Duodenal mucosa (tissue), 2 donors: ENCODE measurements around the gene COL9A2.

ENCODE experiments used
- H3K27ac ChIP-seq: one replicate; pipeline ENCODE4 v1.7.0; 2013; ENCODE audit warnings: low read depth, low read length
- H3K27me3 ChIP-seq, 2 donors: one replicate each; pipeline ENCODE4 v1.7.0; 2013; ENCODE audit warnings: low read length in 2 of 2, control low read depth in 1 of 2; ENCODE audit not compliant: insufficient read depth in 2 of 2, control insufficient read depth in 1 of 2
- H3K36me3 ChIP-seq, 2 donors: one replicate each; pipeline ENCODE4 v1.7.0; 2013; ENCODE audit warnings: low read length in 2 of 2, control low read depth in 1 of 2; ENCODE audit not compliant: insufficient read depth in 2 of 2, control insufficient read depth in 1 of 2
- H3K4me1 ChIP-seq, 2 donors: one replicate each; pipeline ENCODE4 v1.7.0; 2013; ENCODE audit warnings: low read length in 2 of 2, control low read depth in 1 of 2; ENCODE audit not compliant: insufficient read depth in 2 of 2, control insufficient read depth in 1 of 2
- H3K4me3 ChIP-seq, 2 donors: one replicate each; pipeline ENCODE4 v1.7.0; 2013; ENCODE audit warnings: low read length in 2 of 2, low read depth in 1 of 2
- H3K9ac ChIP-seq, 2 donors: one replicate each; pipeline ENCODE4 v1.7.0; 2013; ENCODE audit warnings: low read length in 2 of 2, low read depth in 1 of 2
- H3K9me3 ChIP-seq, 2 donors: one replicate each; pipeline ENCODE4 v1.7.0; 2013; ENCODE audit warnings: low read length in 2 of 2, control low read depth in 1 of 2; ENCODE audit not compliant: control insufficient read depth in 1 of 2

The COL9A2 gene

DNA sequence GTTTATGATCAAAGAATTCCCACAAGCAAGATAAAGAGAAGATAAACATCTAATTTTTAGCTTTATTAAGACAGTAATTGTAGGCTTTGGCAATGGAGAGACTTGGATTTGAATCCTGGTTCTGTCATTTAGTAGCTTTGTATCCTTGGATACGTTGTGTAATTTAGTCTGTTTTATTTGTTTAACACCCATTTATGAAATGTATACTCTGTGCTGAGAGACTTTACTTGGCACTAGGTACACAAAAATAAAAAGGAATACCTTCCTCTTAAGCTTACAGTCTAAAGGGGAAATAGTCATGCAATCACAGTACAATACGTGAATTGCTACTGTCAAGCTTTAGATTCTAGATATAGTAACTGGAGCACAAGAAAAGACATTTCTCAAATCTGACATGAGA lies 35.2 kb downstream of the COL9A2 start:
- no peak overlapping the region for H3K4me3 ChIP-seq
- H3K4me1 ChIP-seq = no peaks in the 10 kb centered on the region
- H3K27ac ChIP-seq = no peak overlapping the region
- no peak overlapping the region for H3K9ac ChIP-seq
- H3K27me3 ChIP-seq = no peaks in the 10 kb centered on the region
- peaks cover 9 to 23% of the 10 kb centered on the region in 2 donors for H3K36me3 ChIP-seq
- no peaks in the 10 kb centered on the region for H3K9me3 ChIP-seq

- H3K4me1 ChIP-seq = peaks cover 0 to 8% of the 10 kb centered on the region in 2 donors
- no peaks in the 10 kb centered on the region for H3K27me3 ChIP-seq
- H3K9ac ChIP-seq = no peak overlapping the region
- no peak overlapping the region for H3K4me3 ChIP-seq
- H3K9me3 ChIP-seq = no peaks in the 10 kb centered on the region
- peaks cover 5 to 42% of the 10 kb centered on the region in 2 donors for H3K36me3 ChIP-seq
- no peak overlapping the region for H3K27ac ChIP-seq
Observed at GRCh38 chr1:40276122-40276521, 41.0 kb downstream of the COL9A2 start.

DNA sequence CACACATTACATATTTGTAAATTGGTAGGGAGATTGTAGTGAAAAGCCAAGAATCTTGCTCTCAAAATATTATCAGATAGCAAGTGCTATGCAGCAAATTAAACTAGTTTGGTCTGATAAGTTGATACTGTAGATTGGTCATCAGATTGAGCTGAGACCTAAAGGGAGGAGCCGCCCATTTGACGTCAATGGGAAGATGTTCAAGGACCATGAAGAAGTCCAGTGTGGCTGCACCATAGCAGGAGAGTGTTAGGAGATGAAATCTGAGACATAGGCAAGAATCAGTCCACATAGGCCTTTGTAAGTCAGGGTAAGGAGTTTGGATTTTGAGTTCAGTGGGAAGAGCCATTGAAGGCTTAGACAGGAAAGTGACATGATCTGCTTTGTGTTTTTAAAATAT lies 42.8 kb downstream of the COL9A2 start:
- Histone ChIP-seq H3K4me3 (no peak overlapping the region), H3K4me1 (peaks cover 0 to 8% of the 10 kb centered on the region in 2 donors), H3K9ac (no peak overlapping the region), H3K9me3 (no peaks in the 10 kb centered on the region), H3K27ac (no peak overlapping the region), H3K36me3 (peaks cover 5 to 53% of the 10 kb centered on the region in 2 donors), H3K27me3 (no peaks in the 10 kb centered on the region)

GRCh38 chr1:40273547-40274166 lies 43.4 kb downstream of the COL9A2 start:
- peaks cover 9 to 56% of the 10 kb centered on the region in 2 donors for H3K36me3 ChIP-seq
- H3K9ac ChIP-seq = no peak overlapping the region
- no peaks in the 10 kb centered on the region for H3K9me3 ChIP-seq
- H3K4me1 ChIP-seq = peaks cover 0 to 8% of the 10 kb centered on the region in 2 donors
- H3K27ac ChIP-seq = no peak overlapping the region
- no peaks in the 10 kb centered on the region for H3K27me3 ChIP-seq
- H3K4me3 ChIP-seq = no peak overlapping the region

DNA sequence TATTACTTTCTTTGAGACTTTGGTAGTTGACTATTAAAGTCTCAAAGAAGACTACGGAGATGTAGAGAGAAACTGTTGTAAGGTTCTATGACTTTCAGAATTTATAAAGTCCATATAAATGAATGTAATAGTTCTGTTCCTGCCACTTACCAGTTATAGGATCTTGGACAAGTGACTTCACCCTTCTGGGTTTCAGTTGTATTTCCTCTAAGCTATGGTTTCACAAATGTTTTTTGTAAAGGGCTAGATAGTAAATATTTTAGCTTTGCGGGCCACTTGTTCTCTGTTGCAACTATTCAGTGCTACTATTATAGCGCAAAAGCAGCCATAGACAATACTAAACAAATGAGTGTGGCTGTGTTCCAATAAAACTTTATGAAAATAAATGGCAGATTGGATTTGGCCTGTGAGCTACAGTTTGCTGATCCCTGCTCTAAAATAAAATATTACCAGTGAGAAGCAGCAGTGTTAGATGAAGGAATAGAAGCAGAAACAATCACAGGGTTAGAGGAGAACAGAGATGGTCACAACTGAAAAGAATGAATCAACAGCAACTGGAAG lies 44.4 kb downstream of the COL9A2 start:
- H3K4me1 ChIP-seq = peaks cover 0 to 8% of the 10 kb centered on the region in 2 donors
- no peak overlapping the region for H3K9ac ChIP-seq
- H3K9me3 ChIP-seq = no peaks in the 10 kb centered on the region
- peaks cover 9 to 64% of the 10 kb centered on the region in 2 donors for H3K36me3 ChIP-seq
- no peak overlapping the region for H3K27ac ChIP-seq
- H3K27me3 ChIP-seq = no peaks in the 10 kb centered on the region
- H3K4me3 ChIP-seq = no peak overlapping the region

DNA sequence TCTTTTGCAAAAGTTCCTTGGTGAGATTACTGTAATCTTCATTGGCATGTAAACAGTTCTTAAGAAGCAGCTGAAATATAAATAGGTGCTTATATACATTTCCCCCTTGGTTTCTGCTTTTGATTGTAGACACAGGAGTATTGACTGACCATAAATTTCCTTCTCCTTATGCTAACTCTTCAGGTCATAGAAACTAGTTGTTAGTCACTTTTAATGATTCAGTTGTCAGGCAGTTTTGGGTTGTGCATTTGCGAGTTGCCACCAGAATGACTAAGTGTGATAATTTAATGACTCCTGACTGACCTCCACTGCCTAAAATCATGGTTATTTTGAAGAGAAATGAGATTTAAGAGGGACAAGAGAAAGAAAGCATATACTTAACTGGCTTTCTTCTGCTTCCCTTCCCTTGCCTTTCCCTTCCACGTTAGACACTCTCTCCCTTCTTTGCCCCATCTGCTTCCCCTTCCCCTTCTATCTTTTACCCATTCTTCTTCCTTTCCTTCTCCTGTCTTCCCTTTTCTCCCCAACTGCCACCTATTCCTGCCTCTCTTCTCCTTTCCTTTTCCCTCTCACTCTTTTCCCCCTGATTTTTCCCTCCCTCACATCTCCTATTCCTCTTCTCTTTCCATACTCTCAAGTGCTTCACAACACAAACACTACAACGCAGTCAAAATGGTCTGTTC lies 46.8 kb downstream of the COL9A2 start:
- Histone ChIP-seq H3K27me3 (no peaks in the 10 kb centered on the region), H3K9me3 (no peaks in the 10 kb centered on the region), H3K27ac (no peak overlapping the region), H3K36me3 (peaks cover 9 to 66% of the 10 kb centered on the region in 2 donors), H3K4me3 (no peak overlapping the region), H3K9ac (no peak overlapping the region), H3K4me1 (peaks cover 0 to 8% of the 10 kb centered on the region in 2 donors)

GRCh38 chr1:40268211-40268610 lies 48.9 kb downstream of the COL9A2 start:
- Histone ChIP-seq H3K27me3 (no peaks in the 10 kb centered on the region), H3K27ac (no peak overlapping the region), H3K36me3 (peaks cover 4 to 70% of the 10 kb centered on the region in 2 donors), H3K4me3 (no peak overlapping the region), H3K9ac (no peak overlapping the region), H3K9me3 (no peaks in the 10 kb centered on the region), H3K4me1 (no peaks in the 10 kb centered on the region)

GRCh38 chr1:40267767-40268187 lies 49.3 kb downstream of the COL9A2 start:
- H3K36me3 ChIP-seq = peaks cover 8 to 71% of the 10 kb centered on the region in 2 donors

DNA sequence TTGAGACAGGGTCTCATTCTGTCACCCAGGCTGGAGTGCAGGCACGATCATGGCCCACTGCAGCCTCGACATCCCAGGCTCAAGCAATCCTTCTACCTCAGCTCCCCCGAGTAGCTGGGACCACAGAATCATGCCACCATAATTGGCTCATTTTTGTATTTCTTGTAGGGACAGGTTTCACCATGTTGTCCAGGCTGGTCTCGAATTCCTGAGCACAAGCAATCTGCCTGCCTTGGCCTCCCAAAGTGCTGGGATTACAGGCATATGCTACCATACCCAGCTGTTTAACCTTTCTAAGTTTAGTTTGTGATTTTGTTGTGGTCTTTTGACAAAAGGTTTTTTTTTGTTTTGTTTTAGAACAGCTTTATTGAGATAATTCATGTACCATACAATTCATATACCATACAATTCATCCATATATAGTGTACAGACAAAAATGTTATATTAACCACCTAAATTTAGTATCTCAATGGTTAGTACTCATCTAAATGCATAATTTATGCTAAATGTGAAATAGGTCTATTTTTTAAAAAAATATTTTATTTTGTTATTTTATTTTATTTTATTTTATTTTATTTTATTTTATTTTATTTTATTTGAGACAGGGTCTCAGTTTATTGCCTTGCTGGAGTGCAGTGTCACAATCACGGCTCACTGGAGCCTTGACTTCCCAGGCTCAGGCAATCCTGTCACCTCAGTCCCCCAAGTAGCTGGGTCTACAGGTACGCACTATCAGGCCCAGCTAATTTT lies 50.1 kb downstream of the COL9A2 start:
- Histone ChIP-seq H3K4me3 (no peak overlapping the region), H3K9me3 (no peaks in the 10 kb centered on the region), H3K27ac (no peak overlapping the region), H3K27me3 (no peaks in the 10 kb centered on the region), H3K36me3 (peaks cover 10 to 71% of the 10 kb centered on the region in 2 donors), H3K9ac (no peak overlapping the region), H3K4me1 (no peaks in the 10 kb centered on the region)

More at GRCh38 chr1:40267767-40268187, 49.3 kb downstream of the COL9A2 start:
- Histone ChIP-seq H3K4me1 (no peaks in the 10 kb centered on the region), H3K27me3 (no peaks in the 10 kb centered on the region), H3K9me3 (no peaks in the 10 kb centered on the region), H3K9ac (no peak overlapping the region), H3K27ac (no peak overlapping the region), H3K4me3 (no peak overlapping the region)

DNA sequence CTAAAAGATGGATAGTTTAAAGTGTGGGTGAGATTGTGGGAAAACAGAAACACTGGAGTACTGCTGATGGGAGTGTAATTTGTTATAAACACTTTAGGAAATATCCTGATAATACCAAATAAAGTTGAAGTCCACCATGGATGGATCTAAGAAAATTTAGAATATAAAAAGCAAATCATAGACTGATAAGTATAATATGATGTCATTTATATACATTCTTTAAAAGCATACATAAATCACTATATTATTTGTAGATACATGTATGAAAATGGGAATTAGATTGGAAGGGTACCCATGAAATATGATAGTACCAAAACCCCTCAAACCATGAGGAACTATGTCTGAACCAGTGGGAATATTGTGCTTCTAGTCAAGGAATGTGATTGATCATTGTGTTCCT lies 51.2 kb downstream of the COL9A2 start:
- no peaks in the 10 kb centered on the region for H3K9me3 ChIP-seq
- no peak overlapping the region for H3K27ac ChIP-seq
- no peaks in the 10 kb centered on the region for H3K4me1 ChIP-seq
- no peak overlapping the region for H3K4me3 ChIP-seq
- H3K27me3 ChIP-seq = no peaks in the 10 kb centered on the region
- peaks cover 16 to 71% of the 10 kb centered on the region in 2 donors for H3K36me3 ChIP-seq
- no peak overlapping the region for H3K9ac ChIP-seq
